ENCODE results near the gene ZNF184. TPM values are rescaled to one million over a fixed set of nuclear protein-coding genes. Genes with fewer than 3 reads are reported as not detected.

ZNF184 gene
- total RNA-seq, 4 donors from 2014 or later = 6.4 to 8.2 (median 7.4) TPM

GRCh38 chr6:27415898-27416297 lies 57.0 kb downstream of the ZNF184 start:
- no peak for TF ChIP-seq CTCF (IDR thresholded peaks at IDR 0.05; ENCODE audit: low read depth)

- TF ChIP-seq CTCF (IDR thresholded peaks at IDR 0.05; ENCODE audit: low read depth) = no peak
Observed at GRCh38 chr6:27414996-27415395, 57.9 kb downstream of the ZNF184 start.

- no peak for TF ChIP-seq CTCF (IDR thresholded peaks at IDR 0.05; ENCODE audit: low read depth)
Observed at GRCh38 chr6:27414300-27414699, 58.6 kb downstream of the ZNF184 start.

GRCh38 chr6:27407153-27407814 lies 65.6 kb downstream of the ZNF184 start:
- no peak for TF ChIP-seq CTCF (IDR thresholded peaks at IDR 0.05; ENCODE audit: low read depth)

GRCh38 chr6:27406085-27406484 lies 66.8 kb downstream of the ZNF184 start:
- no peak for TF ChIP-seq CTCF (IDR thresholded peaks at IDR 0.05; ENCODE audit: low read depth)

GRCh38 chr6:27400877-27401642 lies 71.8 kb downstream of the ZNF184 start:
- TF ChIP-seq CTCF (IDR thresholded peaks at IDR 0.05; ENCODE audit: low read depth) = no peak

Small RNA genes within 50 kb of the gene (small RNA-seq; reads per million reads assigned to genes)
- not detected for gene AL021918.1
- not detected for gene AL021918.2
- gene MCFD2P1 = not detected

Other genes with a start within 250 kb of the ZNF184 start
- gene PRSS16, start 225.4 kb downstream of the ZNF184 start, total RNA-seq = under 1 TPM in 1 of 4 donors, not detected in 3; 0.88 TPM
- gene POM121L2, start 160.8 kb downstream of the ZNF184 start, total RNA-seq = not detected
- 1 to 10 TPM; 1.3 to 4.9 (median 2.5) TPM for gene ZNF391, start 84.3 kb downstream of the ZNF184 start, total RNA-seq

Data from subcutaneous adipose tissue (tissue), 4 donors.